ENCODE results near the gene PCGF1. TPM values are rescaled to one million over a fixed set of nuclear protein-coding genes. Genes with fewer than 3 reads are reported as not detected.

Gene PCGF1
- total and polyA plus RNA-seq, 9 of the 15 experiments (the other 6 are each of a cell fraction or from before 2014, with no cell fraction given), result 20.3 to 45.7 (median 29.3) TPM

GRCh38 chr2:74497777-74498499 lies 9.6 kb downstream of the PCGF1 start:
- no peaks in the 10 kb centered on the region for H3K9me1 ChIP-seq (ENCODE audit: control insufficient read depth, insufficient read depth, low read length)
- in situ Hi-C loops (cut with MboI), result no loop called here
- FAIRE-seq (no peak), DNase-seq (ENCODE audit: extremely low read depth in 1 of 4, low spot score in 3 of 4) (no peak), ATAC-seq (no peak)
- no peak overlapping the region for H3K27ac ChIP-seq (ENCODE audit: extremely low read depth, low read depth, low read length)
- POLR2A ChIA-PET, result no interaction called here
- H3K9ac ChIP-seq (ENCODE audit: insufficient read depth in 1 of 2, low read depth in 2 of 2, low read length in 2 of 2), result no peak overlapping the region
- no peaks in the 10 kb centered on the region for H3K9me3 ChIP-seq (replicated peaks; ENCODE audit: control insufficient read depth, insufficient read depth, low read depth, low read length)
- no peak overlapping the region for H2AFZ ChIP-seq (ENCODE audit: low read depth, low read length)
- no peak overlapping the region for H3K4me3 ChIP-seq
- BruUV-seq (replicated peaks), result no TSS peak
- no peak overlapping the region for H3K4me2 ChIP-seq (ENCODE audit: insufficient read depth, low read length)
- H3K27me3 ChIP-seq (ENCODE audit: control insufficient read depth in 2 of 2, insufficient read depth in 2 of 2, low read length in 2 of 2), result no peaks in the 10 kb centered on the region
- H4K20me1 ChIP-seq (replicated peaks; ENCODE audit: control insufficient read depth, insufficient read depth, low read length), result no peaks in the 10 kb centered on the region
- H3K79me2 ChIP-seq (ENCODE audit: control insufficient read depth, insufficient read depth, low read length), result peaks cover 5% of the 10 kb centered on the region; the same call in 1 of the 3 replicates
- CTCF ChIA-PET (ENCODE audit: low intra/inter-chr PET ratio), result no interaction called here
- H3K36me3 ChIP-seq (ENCODE audit: control insufficient read depth, insufficient read depth, low read length), result peaks cover 15% of the 10 kb centered on the region; the same call in 2 of the 3 replicates
- intact Hi-C loops (cut with micrococcal nuclease), result no loop called here
- WGBS (ENCODE audit: insufficient coverage, low coverage, missing lambda C conversion rate), result 95% methylated on average over 23 of the region's 61 CpGs
- H3K4me1 ChIP-seq (replicated peaks in 1 of 2; ENCODE audit: control insufficient read depth in 2 of 2, insufficient read depth in 2 of 2, low read length in 2 of 2), result peaks cover 11 to 39% of the 10 kb centered on the region in 2 experiments; a peak in 4 of 5 replicates
- TF ChIP-seq NR4A1 (CRISPR knock-in tag; IDR thresholded peaks at IDR 0.05), result no peak
- TF ChIP-seq NR4A1 (tag; IDR thresholded peaks at IDR 0.05), result no peak
- no peak for TF ChIP-seq ZEB2 (IDR thresholded peaks at IDR 0.05)
- no peak for TF ChIP-seq CHAMP1 (IDR thresholded peaks at IDR 0.05)
- TF ChIP-seq RBFOX2 (IDR thresholded peaks at IDR 0.05; ENCODE audit: low read depth, low read length), result peak; percentile 40
- TF ChIP-seq SIN3B (IDR thresholded peaks at IDR 0.05; ENCODE audit: low read depth), result no peak
- TF ChIP-seq PREB (CRISPR knock-in tag; IDR thresholded peaks at IDR 0.05), result no peak
- no peak for TF ChIP-seq HDAC8 (tag; IDR thresholded peaks at IDR 0.05)
- peak; percentile 73 for TF ChIP-seq POLR2G (IDR thresholded peaks at IDR 0.05; ENCODE audit: low read depth, low read length)
- no peak for TF ChIP-seq BRCA1 (IDR thresholded peaks at IDR 0.05)
- TF ChIP-seq BRCA1 (CRISPR knock-in tag; IDR thresholded peaks at IDR 0.05), result no peak
- no peak for TF ChIP-seq BMI1 (IDR thresholded peaks at IDR 0.05; ENCODE audit: low read length)
- TF ChIP-seq EWSR1 (IDR thresholded peaks at IDR 0.05; ENCODE audit: borderline replicate concordance, low read depth, partially characterized antibody), result no peak
- peak; percentile 67 for TF ChIP-seq ZBTB33 (CRISPR knock-in tag; IDR thresholded peaks at IDR 0.05)
- no peak for TF ChIP-seq CEBPG (CRISPR knock-in tag; IDR thresholded peaks at IDR 0.05)
- TF ChIP-seq CEBPG (tag; conservative IDR thresholded peaks at IDR 0.05 in 1 of 2, IDR thresholded peaks at IDR 0.05 in 1 of 2), result no peak
- TF ChIP-seq CHD4 (IDR thresholded peaks at IDR 0.05; ENCODE audit: insufficient read depth, insufficient replicate concordance, low read depth, low read length, poor library complexity, severe bottlenecking), result no peak
- no peak for TF ChIP-seq TBL1XR1 (IDR thresholded peaks at IDR 0.05; ENCODE audit: low read length in 2 of 2)

All from K562 (cell line).